Head of caudate nucleus (tissue), 42 donors: ENCODE data around the gene ZNF30.
"Not testable (repeated sequence)": the region's sequence is repeated elsewhere in the genome, so short reads cannot be mapped to it uniquely, and the experiment has no call there.

Experiments used
- DNase-seq, 42 donors: peaks; one replicate each; pipeline versions ENCODE4 v3.0.0 to v3.0.0-alpha.2; 2020 to 2021; ENCODE audit warnings: mixed read lengths in 7 of 42
- intact Hi-C: fragments of 100-400 bp; cut with DNase I; formaldehyde crosslinking; loops from one replicate; pipeline ENCODE4 v1.15.0; 2022

Gene ZNF30

DNA sequence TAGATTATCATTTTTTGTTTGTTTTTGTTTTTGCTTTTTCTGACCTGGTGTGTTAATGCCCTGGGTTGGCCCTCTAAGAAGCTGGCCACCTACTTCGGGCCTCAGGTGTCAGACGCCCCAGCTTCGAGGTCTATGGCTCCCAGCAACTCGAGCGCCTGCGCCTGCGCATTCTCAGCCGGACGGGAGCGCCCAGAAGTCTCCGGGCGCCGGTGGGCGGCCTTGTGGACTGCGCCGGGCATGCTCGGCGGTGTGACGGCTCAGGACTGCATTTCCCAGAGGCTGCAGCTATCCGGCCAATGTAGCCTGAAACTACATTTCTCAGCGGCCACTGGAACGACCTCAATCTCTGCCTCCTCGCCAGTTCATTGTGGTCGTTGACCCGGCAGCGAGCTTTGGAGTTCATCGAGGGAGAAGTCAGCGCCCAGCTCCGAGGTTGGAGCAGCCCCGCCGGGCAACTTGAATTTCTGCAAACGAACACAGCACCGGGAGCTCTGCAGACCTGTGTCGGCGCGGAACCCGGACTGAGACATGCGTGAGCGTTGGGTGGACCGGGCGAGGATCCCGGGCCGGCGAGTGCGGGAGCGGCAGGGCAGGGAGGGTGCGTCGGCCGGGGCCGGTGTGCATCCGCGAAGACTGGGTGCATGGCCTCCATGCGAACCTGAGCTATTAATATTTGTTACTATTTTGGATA lies at the start of gene ZNF30:
Gene ZNF30 (plus strand): TSS at position 219 of the 691 bp plus-strand sequence. CDS start 3,045 bp downstream, outside the sequence.
- peak; percentile 80 to 96 (median 92) for DNase-seq
- intact Hi-C loops, result no loop called here

DNA sequence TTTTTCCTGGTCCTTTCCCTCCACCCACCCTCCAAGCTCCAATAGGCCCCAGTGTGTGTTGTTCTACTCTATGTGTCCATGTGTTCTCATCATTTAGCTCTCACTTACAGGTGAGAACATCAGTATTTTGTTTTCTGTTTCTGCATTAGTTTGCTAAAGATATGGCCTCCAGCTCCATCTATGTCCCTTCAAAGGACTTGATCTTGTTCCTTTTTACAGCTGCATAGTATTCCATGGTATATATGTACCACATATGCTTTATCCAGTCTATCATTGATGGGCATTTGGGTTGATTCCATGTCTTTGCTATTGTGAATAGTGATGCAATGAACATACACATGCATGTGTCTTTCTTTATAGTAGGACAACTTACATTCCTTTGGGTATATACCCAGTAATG lies 47.1 kb upstream of the ZNF30 start:
- intact Hi-C loops, result no loop called here
- no peak for DNase-seq

DNA sequence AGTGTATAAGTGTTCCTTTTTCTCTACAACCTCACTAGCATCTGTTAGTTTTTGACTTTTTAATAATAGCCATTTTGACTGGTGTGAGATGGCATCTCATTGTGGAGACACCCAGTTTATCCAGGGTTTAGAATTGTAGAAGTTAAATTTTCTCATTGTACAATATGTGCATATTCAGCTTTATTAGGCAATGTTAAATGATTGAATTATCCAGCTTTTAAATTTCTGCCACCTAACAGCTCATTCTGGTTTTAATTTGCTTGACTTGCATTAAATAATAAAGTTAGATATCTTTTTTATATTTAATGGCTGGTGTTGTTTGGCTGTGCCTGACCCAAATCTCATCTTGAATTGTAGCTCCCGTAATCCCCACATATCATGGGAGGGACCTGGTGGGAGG lies 46.7 kb upstream of the ZNF30 start:
- DNase-seq, result no peak
- intact Hi-C loops, result no loop called here

DNA sequence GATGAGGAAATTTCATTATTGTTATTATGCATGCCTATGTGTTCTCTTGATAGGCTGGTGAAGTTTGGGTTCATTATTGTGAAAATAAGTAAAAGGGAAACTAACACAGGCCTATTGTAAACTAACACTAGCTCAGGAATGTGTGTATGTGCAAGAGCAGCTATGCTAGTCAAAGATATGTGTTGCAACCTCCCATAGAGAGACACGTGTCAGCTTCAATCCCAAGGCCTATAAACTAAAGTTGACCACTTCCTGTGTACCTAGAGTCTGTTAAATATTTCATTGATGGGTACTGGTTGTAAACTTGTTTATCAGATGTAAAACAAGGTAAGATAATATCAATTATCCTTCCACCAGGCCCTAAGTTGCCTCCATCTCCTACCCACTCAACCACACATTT lies 44.7 kb upstream of the ZNF30 start:
- intact Hi-C loops, result no loop called here

DNA sequence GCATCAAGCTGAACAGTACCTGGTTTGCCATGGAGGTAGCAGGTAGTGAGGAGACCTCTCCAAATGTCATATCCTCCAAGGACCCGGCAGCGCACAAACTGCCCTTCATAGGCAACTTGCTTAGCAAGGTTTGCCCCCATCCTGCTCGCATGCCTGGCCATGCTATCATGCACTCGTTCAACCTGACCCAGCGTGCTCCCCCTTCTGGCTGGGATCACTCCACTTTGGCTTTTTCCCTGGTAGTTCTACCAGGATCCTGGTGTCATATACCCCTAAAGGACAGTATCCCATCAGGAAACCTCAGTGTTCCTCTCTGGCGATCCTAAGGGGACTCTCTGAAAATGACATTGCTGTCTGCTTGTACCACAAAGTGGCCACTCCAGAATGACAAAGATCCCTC lies 38.6 kb upstream of the ZNF30 start:
- intact Hi-C loops, result no loop called here
- DNase-seq, result no peak

More for the DNA sequence above, 44.7 kb upstream of the ZNF30 start:
- DNase-seq, result no peak

DNA sequence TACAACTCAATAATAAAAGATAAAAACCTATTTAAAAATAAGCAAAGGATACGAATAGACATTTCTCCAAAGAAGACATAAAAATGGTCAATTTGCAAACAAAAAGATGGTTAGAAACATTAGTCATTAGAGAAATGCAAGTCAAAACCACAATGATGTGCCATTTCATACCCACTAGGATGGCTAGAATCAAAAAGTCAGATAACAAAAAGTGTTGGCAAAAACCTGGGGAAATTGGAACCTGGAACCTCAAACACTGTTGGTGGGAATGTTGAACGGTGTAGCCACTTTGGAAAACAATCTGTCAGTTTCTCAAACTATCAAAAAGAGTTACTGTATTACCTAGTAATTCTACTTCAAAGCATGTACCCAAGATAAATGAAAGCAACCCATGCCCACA lies 26.5 kb upstream of the ZNF30 start:
- no peak for DNase-seq
- intact Hi-C loops, result no loop called here

DNA sequence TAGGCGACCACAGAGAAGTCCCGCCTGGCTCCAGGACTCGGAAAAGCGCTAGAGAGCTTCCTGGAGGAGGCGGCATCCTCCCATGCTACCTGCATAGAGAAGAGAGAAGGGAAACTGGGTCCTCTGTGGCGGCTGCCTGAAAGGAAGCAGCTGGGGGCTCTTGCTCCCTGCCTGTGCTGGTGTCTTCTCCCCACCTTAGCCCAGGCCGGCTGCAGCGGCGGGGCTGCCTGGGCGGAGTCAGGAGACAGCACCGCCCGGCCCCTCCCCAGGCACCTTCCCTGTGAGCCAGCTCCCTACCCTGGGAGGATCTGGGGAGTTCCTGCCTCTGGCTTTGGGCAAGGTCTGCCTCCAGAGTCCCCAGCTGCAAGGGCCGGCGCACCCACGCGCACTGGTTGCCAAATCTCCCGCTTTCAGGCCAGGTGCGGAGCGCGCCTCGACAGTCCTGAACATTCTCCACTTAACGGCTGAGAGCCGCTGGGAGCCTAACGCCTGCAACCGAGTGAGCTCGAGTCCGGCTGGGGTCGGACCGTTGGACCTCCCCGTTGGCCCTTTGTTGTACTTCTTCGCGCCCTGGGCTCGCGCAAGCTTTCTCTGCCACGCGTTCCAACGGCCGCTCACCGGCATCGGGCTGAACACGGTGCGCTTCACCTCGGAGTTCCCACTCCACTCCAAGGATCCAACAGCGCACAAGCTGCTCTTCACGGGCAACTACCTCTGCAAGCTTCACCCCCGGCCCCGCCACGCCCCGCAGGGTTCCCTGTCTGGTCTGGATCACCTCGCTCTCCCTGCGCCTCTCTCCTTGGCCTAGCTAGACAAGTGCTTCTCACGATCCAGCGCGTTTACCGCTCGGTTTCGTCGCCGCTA lies 21.8 kb upstream of the ZNF30 start:
- DNase-seq, result no peak
- intact Hi-C loops, result no loop called here

DNA sequence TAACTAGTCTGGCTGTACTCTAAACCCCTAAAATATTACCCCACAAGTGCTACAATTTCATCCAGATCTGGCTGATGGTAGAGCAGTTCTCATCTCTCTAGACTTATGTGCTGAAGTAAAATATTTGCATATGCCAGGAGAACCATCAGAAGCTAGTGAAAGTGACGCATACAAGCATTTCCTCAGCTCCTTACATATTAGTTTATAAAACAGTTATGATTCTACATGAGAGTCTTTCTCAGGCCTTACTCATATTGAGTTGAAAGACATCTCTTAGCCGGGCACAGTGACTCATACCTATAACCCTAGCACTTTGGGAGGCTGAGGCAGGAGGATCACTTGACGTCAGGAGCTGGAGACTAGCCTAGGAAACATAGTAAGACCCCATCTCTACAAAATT lies 15.9 kb upstream of the ZNF30 start:
- intact Hi-C loops, result loop anchor here (10.0 kb wide), 1 partner anchor 126 kb away; no protein-coding TSS in a partner anchor
- no peak for DNase-seq

DNA sequence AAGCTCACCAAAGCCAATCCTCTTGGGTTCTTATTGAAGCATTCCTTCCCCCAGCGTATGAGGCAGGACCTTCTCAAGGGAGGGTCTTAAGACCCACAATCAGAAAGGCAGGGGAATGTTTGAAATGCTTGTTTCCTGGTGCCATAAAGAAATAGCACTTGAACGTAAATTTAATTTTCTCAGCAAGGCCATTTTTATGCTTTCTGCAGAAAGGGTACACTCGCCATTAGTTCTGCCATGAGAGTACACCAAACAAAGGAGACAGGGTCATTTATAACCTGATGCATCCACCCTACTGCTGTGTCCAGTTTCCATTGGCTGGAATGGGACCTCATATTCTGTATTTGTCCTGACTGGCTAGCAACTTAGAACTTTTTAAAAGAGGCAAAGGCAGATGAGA lies 9.6 kb upstream of the ZNF30 start:
- intact Hi-C loops, result loop anchor here (10.0 kb wide), 1 partner anchor 132 kb away; no protein-coding TSS in a partner anchor
- DNase-seq, result not testable (repeated sequence)

DNA sequence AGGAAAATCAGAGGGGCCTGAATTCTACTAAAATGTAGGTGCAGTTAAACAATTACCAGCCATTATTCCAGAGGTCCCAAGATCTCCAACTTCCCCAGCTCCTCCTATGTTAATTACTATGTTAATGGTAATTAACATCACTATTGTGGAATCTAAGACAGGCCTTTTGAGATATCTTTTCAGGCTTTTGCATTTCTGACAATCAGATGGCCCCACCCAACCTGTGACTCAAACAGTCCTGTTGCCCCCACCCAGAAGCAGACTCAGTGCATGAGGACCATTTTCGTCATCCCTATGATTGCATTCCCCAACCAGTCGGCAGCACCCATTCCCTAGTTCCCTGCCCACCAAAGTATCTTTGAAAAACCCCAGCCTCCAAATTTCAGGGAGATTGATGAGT lies 8.5 kb upstream of the ZNF30 start:
- intact Hi-C loops, result loop anchor here (10.0 kb wide), 1 partner anchor 133 kb away; no protein-coding TSS in a partner anchor
- DNase-seq, result no peak

DNA sequence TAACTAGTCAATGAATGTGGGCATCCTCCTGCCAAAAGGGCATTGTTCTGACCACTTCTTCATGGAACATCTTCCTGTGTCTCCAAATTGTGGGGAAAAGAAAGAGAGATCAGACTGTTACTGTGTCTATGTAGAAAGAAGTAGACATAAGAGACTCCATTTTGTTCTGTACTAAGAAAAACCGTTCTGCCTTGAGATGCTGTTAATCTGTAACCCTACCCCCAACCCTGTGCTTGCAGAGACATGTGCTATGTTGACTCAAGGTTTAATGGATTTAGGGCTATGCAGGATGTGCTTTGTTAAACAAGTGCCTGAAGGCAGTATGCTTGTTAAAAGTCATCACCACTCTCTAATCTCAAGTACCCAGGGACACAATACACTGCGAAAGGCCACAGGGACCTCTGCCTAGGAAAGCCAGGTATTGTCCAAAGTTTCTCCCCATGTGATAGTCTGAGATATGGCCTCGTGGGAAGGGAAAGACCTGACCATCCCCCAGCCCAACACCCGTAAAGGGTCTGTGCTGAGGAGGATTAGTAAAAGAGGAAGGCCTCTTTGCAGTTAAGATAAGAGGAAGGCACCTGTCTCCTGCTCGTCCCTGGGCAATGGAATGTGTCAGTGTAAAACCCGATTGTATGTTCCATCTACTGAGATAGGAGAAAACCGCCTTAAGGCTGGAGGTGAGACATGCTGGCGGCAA lies 6.5 kb upstream of the ZNF30 start:
- intact Hi-C loops, DNase-seq: not testable (repeated sequence)

DNA sequence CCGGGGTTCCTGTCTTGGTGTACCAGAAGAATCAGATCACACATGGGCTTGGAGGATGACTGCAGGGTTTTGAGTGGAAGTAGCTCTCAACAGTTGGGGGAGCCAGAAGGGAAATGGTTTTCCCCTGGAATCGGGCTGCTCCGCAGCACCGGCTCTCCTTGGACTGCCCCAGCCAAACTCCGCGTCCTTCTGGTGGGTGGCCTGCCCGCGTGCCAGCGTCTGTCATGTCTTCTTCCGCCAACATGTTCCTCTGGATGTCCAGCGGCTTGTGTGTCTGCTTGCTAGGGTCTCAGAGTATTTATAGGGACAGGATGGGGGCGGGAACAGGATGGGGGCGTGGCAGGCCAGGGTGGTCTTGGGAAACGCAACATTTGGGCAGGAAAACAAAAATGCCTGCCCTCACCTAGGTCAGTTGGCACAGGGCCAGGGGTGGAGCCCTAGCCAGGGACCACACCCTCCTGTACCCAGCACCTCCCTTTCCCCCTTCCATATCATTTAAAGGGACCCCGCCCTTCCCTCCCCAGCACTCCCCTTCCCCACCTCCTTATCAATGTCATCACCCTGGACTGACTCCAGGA lies 1.3 kb upstream of the ZNF30 start:
- DNase-seq, result peak in 1 of 42 donors; percentile 10
- intact Hi-C loops, result no loop called here

DNA sequence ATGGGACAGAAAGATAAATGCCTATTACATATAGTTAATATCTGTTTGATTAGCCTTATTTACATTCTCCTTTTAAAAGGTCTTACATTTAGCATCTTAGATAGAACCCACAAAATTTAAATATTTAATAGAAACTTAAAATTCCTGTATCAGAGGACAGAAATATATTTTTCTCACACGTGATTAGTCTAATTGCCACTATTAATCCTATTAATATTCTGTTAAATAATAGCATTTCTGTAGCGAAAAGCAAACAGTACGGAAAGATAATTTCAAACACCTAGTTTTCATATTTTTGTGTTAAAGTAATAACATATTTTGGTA lies 380 bp upstream of the ZNF30 start:
- DNase-seq, result no peak
- intact Hi-C loops, result no loop called here

DNA sequence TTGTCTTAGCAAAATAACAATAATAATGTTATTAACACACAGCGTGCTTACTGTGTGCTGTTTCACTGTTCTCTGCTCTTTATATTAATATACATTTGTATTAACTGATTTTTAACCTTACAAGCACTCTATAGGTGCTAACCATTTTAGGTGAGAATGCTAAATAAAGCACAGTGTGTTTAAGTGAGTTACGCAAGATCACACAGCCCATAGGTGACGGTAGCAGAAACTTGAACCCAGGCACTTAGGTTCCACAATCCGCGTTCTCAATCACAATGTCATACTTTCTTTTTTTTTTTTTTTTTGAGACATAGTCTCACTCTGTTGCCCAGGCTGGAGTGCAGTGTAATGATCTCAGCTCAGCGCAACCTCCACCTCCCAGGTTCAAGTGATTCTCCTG lies 5.8 kb downstream of the ZNF30 start:
- DNase-seq, result no peak
- intact Hi-C loops, result no loop called here

DNA sequence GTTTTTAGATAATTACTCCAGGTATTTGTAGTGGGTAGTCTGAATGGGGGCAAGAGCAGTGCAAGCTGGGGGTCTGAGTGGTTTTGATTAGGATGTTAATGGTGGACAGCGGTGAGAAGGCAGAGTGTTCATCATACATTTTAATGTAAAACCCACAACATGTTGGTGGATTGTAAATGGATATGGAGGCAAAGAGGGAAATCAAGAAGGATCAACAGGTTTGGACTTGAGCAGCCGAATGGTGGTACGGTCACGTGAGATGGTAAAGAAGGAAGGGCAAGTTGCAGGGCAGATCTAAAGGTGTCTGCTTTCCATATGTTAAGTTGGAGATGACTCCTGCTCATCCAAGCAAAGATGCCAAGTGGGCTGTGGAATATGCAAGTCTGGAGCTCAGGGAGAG lies 9.5 kb downstream of the ZNF30 start:
- no peak for DNase-seq
- intact Hi-C loops, result no loop called here

DNA sequence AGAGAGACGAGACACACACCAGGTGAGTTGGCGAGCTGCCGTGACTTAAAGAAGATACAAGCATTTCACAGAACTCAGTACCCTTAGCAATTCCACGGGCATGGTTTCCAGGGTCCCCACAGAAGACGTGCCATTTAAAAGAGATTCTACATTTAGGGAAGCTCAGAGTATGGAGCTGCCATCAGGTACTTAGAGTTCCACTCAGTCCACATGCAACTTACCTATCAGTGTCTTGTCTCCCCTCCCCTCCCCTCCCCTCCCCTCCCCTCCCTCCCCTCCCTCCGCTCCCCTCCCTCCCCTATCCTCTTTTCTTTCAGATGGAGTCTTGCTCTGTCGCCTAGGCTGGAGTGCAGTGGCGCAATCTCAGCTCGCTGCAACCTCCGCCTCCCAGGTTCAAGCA lies 12.2 kb downstream of the ZNF30 start:
- DNase-seq, result no peak
- intact Hi-C loops, result no loop called here

DNA sequence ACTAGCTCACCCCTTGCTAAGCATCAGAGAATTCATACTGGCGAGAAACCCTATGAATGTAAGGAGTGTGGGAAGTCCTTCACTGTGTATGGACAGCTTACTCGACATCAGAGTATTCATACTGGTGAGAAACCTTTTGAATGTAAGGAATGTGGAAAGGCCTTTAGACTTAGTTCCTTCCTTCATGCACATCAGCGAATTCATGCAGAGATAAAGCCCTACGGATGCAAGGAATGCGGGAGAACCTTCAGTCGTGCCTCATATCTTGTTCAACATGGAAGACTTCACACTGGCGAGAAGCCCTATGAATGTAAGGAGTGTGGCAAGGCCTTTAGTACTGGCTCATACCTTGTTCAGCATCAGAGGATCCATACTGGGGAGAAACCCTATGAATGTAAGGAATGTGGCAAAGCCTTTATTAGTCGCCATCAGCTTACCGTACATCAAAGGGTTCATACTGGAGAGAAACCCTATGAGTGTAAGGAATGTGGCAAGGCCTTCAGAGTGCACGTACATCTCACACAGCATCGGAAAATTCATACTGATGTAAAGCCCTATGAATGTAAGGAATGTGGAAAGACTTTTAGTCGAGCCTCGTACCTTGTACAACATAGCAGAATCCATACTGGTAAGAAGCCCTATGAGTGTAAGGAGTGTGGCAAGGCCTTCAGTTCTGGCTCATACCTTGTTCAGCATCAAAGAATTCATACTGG lies 17.3 kb downstream of the ZNF30 start:
- no peak for DNase-seq
- intact Hi-C loops, result no loop called here

DNA sequence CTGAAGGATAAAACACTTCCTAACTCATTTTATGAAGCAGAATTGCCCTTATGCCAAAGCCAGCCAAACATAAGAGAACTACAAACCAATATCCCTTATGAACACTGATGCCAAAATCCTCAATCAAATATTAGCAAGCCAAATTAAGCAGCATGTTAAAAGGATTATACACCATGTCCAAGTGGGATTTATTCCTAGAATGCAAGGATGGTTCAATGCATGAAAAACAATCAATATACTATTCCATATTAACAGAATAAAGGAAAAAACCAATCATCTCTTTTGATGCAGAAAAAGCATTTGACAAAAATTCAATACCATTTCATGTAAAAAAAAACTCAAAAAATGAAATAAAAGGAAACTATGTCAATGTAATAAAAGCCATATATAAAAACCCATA lies 26.4 kb downstream of the ZNF30 start:
- no peak for DNase-seq
- intact Hi-C loops, result no loop called here
